HG02763 (cell line): ENCODE data around the gene PCDH1.

Source experiments
- ATAC-seq: cut with Tn5 transposase; IDR thresholded peaks from one replicate; pipeline ENCODE4 v1.9.1; 2021; ENCODE audit warnings: mild to moderate bottlenecking, moderate library complexity; ENCODE audit not compliant: unreplicated experiment

PCDH1 gene

GRCh38 chr5:141857226-141857625, 21.0 kb downstream of the PCDH1 start:
- no peak for ATAC-seq

- ATAC-seq: no peak
These were observed 22.0 kb downstream of the PCDH1 start for GRCh38 chr5:141856037-141856790.

- ATAC-seq: no peak
These were observed 22.8 kb downstream of the PCDH1 start for GRCh38 chr5:141855265-141856036.

- ATAC-seq: no peak
These were observed 24.1 kb downstream of the PCDH1 start for GRCh38 chr5:141853895-141854626.

- ATAC-seq: no peak
These were observed 25.8 kb downstream of the PCDH1 start for GRCh38 chr5:141852448-141852847.

- no peak for ATAC-seq
These were observed 26.9 kb downstream of the PCDH1 start for GRCh38 chr5:141851195-141851874.

GRCh38 chr5:141850786-141851185, 27.4 kb downstream of the PCDH1 start:
- ATAC-seq: no peak

- no peak for ATAC-seq
These were observed 27.9 kb downstream of the PCDH1 start for GRCh38 chr5:141850244-141850768.

- peak; percentile 80 for ATAC-seq
These were observed 28.6 kb downstream of the PCDH1 start for GRCh38 chr5:141849415-141850243.

GRCh38 chr5:141848744-141849414, 29.3 kb downstream of the PCDH1 start:
- peak; percentile 8 for ATAC-seq

GRCh38 chr5:141846031-141846430, 32.2 kb downstream of the PCDH1 start:
- ATAC-seq: no peak

- ATAC-seq: no peak
These were observed 32.8 kb downstream of the PCDH1 start for GRCh38 chr5:141845371-141845851.

GRCh38 chr5:141844414-141845097, 33.7 kb downstream of the PCDH1 start:
- ATAC-seq: no peak

GRCh38 chr5:141843156-141843927, 34.9 kb downstream of the PCDH1 start:
- no peak for ATAC-seq

GRCh38 chr5:141841378-141842180, 36.6 kb downstream of the PCDH1 start:
- ATAC-seq: no peak

- ATAC-seq: no peak
These were observed 37.3 kb downstream of the PCDH1 start for GRCh38 chr5:141840826-141841360.
